BLaER1 treated with 17β-estradiol and CSF1 and Interleukin-3, amounts not matched to agents 10 nM and 100 nM (cell line): Measurements from ENCODE around the gene PLPPR4.
A peak's percentile ranks its signal among the peaks of the same experiment; 100 is the strongest.
"Not testable (repeated sequence)": the region's sequence is repeated elsewhere in the genome, so short reads cannot be mapped to it uniquely, and the experiment has no call there.

Experiments used
- H3K27ac ChIP-seq, 11 experiments: shearing (Covaris generic); formaldehyde crosslinking; 2 replicates each; pipeline ENCODE4 v1.8.1; 2022
- H3K27me3 ChIP-seq, 11 experiments: shearing (Covaris generic); formaldehyde crosslinking; 2 replicates each; pipeline ENCODE4 v1.8.1; 2022
- H3K36me3 ChIP-seq, 11 experiments: shearing (Covaris generic); formaldehyde crosslinking; 2 replicates each; pipeline ENCODE4 v1.8.1; 2022
- H3K4me1 ChIP-seq, 10 experiments: shearing (Covaris generic); formaldehyde crosslinking; 2 replicates each; pipeline ENCODE4 v1.8.1; 2022
- H3K4me2 ChIP-seq, 11 experiments: shearing (Covaris generic); formaldehyde crosslinking; 2 replicates each; pipeline ENCODE4 v1.8.1; 2022
- H3K4me3 ChIP-seq, 10 experiments: shearing (Covaris generic); formaldehyde crosslinking; 2 replicates each; pipeline ENCODE4 v1.8.1; 2022
- H3K9ac ChIP-seq, 11 experiments: shearing (Covaris generic); formaldehyde crosslinking; 2 replicates each; pipeline ENCODE4 v1.8.1; 2022
- H3K9me3 ChIP-seq, 11 experiments: shearing (Covaris generic); formaldehyde crosslinking; replicated peaks in 1 of 11; 2 replicates each; pipeline ENCODE4 v1.8.1; 2022
- H4K20me1 ChIP-seq, 11 experiments: shearing (Covaris generic); formaldehyde crosslinking; 2 replicates each; pipeline ENCODE4 v1.8.1; 2022
- Cebpa-rat ChIP-seq, 11 experiments: shearing (Covaris generic); IDR thresholded peaks; 2 replicates each; pipeline ENCODE4 v1.8.1; 2022

PLPPR4 gene

GRCh38 chr1:99232172-99232571, 32.1 kb upstream of the PLPPR4 start:
- no peak overlapping the region for H3K9ac ChIP-seq
- H3K4me2 ChIP-seq, result 0 out of 22 replicates have a peak overlapping the region, but pooled peaks of 1 of the 11 experiments have one; percentile 1
- no peak for TF ChIP-seq Cebpa-rat (IDR thresholded peaks at IDR 0.05)
- no peaks in the 10 kb centered on the region for H3K27me3 ChIP-seq
- no peak overlapping the region for H3K4me3 ChIP-seq
- H3K27ac ChIP-seq, result no peak overlapping the region
- H4K20me1 ChIP-seq, result no peaks in the 10 kb centered on the region
- H3K9me3 ChIP-seq, result no peaks in the 10 kb centered on the region
- H3K4me1 ChIP-seq, result peaks cover 0 to 8% (median 0%) of the 10 kb centered on the region in 10 experiments; a peak in 1 of 20 replicates
- no peaks in the 10 kb centered on the region for H3K36me3 ChIP-seq

GRCh38 chr1:99233446-99233845, 30.8 kb upstream of the PLPPR4 start:
- TF ChIP-seq Cebpa-rat (IDR thresholded peaks at IDR 0.05), result no peak
- no peaks in the 10 kb centered on the region for H4K20me1 ChIP-seq

GRCh38 chr1:99236756-99237155, 27.5 kb upstream of the PLPPR4 start:
- Histone ChIP-seq H3K36me3 (no peaks in the 10 kb centered on the region), H3K9me3 (no peaks in the 10 kb centered on the region), H3K4me2 (peak overlapping the region in 1 of 11 experiments; percentile 5; a peak in 2 of 22 replicates), H3K4me3 (no peak overlapping the region), H3K4me1 (peaks cover 0 to 10% (median 0%) of the 10 kb centered on the region in 10 experiments; a peak in 1 of 20 replicates), H4K20me1 (no peaks in the 10 kb centered on the region), H3K27me3 (no peaks in the 10 kb centered on the region), H3K27ac (peak overlapping the region in 1 of 11 experiments; percentile 40; a peak in 2 of 22 replicates), H3K9ac (no peak overlapping the region)
- no peak for TF ChIP-seq Cebpa-rat (IDR thresholded peaks at IDR 0.05)

More at GRCh38 chr1:99233446-99233845, 30.8 kb upstream of the PLPPR4 start:
- H3K4me1 ChIP-seq, result peaks cover 0 to 10% (median 0%) of the 10 kb centered on the region in 10 experiments; a peak in 1 of 20 replicates
- no peaks in the 10 kb centered on the region for H3K27me3 ChIP-seq
- no peak overlapping the region for H3K9ac ChIP-seq
- H3K4me3 ChIP-seq, result no peak overlapping the region
- H3K27ac ChIP-seq, result no peak overlapping the region
- H3K36me3 ChIP-seq, result no peaks in the 10 kb centered on the region
- H3K9me3 ChIP-seq, result no peaks in the 10 kb centered on the region
- H3K4me2 ChIP-seq, result no peak overlapping the region

- Histone ChIP-seq H3K36me3 (no peaks in the 10 kb centered on the region), H3K4me3 (no peak overlapping the region), H3K9ac (no peak overlapping the region), H3K27ac (no peak overlapping the region), H3K27me3 (no peaks in the 10 kb centered on the region), H3K4me1 (peaks cover 0 to 10% (median 0%) of the 10 kb centered on the region in 10 experiments; a peak in 1 of 20 replicates), H3K9me3 (no peaks in the 10 kb centered on the region), H3K4me2 (no peak overlapping the region), H4K20me1 (no peaks in the 10 kb centered on the region)
- no peak for TF ChIP-seq Cebpa-rat (IDR thresholded peaks at IDR 0.05)
Measured at GRCh38 chr1:99239690-99240089, 24.6 kb upstream of the PLPPR4 start.

GRCh38 chr1:99240621-99241020, 23.7 kb upstream of the PLPPR4 start:
- H3K4me1 ChIP-seq, result peaks cover 0 to 10% (median 0%) of the 10 kb centered on the region in 10 experiments; a peak in 1 of 20 replicates
- H4K20me1 ChIP-seq, result no peaks in the 10 kb centered on the region
- no peak overlapping the region for H3K4me3 ChIP-seq
- no peak overlapping the region for H3K27ac ChIP-seq
- no peaks in the 10 kb centered on the region for H3K36me3 ChIP-seq
- TF ChIP-seq Cebpa-rat (IDR thresholded peaks at IDR 0.05), result no peak
- no peaks in the 10 kb centered on the region for H3K9me3 ChIP-seq
- H3K4me2 ChIP-seq, result no peak overlapping the region
- H3K9ac ChIP-seq, result no peak overlapping the region
- H3K27me3 ChIP-seq, result no peaks in the 10 kb centered on the region

- Histone ChIP-seq H3K9ac (no peak overlapping the region), H3K27me3 (no peaks in the 10 kb centered on the region)
- TF ChIP-seq Cebpa-rat (IDR thresholded peaks at IDR 0.05), result no peak
Measured at GRCh38 chr1:99246152-99246551, 18.1 kb upstream of the PLPPR4 start.

GRCh38 chr1:99247199-99247598, 17.1 kb upstream of the PLPPR4 start:
- Histone ChIP-seq H3K4me3 (no peak overlapping the region), H3K9ac (no peak overlapping the region), H3K27me3 (no peaks in the 10 kb centered on the region), H3K4me2 (no peak overlapping the region), H3K27ac (no peak overlapping the region), H3K36me3 (no peaks in the 10 kb centered on the region), H3K9me3 (peaks cover 0 to 9% (median 0%) of the 10 kb centered on the region in 11 experiments; a peak in 6 of 22 replicates), H3K4me1 (no peaks in the 10 kb centered on the region), H4K20me1 (no peaks in the 10 kb centered on the region)
- TF ChIP-seq Cebpa-rat (IDR thresholded peaks at IDR 0.05), result no peak

More at GRCh38 chr1:99246152-99246551, 18.1 kb upstream of the PLPPR4 start:
- Histone ChIP-seq H3K4me3 (no peak overlapping the region), H3K36me3 (no peaks in the 10 kb centered on the region), H3K9me3 (peaks cover 0 to 9% (median 0%) of the 10 kb centered on the region in 11 experiments; a peak in 6 of 22 replicates), H4K20me1 (no peaks in the 10 kb centered on the region), H3K4me1 (no peaks in the 10 kb centered on the region), H3K4me2 (no peak overlapping the region), H3K27ac (no peak overlapping the region)

- peaks cover 0 to 9% (median 0%) of the 10 kb centered on the region in 11 experiments; a peak in 6 of 22 replicates for H3K9me3 ChIP-seq
- no peak overlapping the region for H3K27ac ChIP-seq
- no peaks in the 10 kb centered on the region for H3K36me3 ChIP-seq
- no peaks in the 10 kb centered on the region for H3K4me1 ChIP-seq
- H3K4me2 ChIP-seq, result no peak overlapping the region
- peak in 3 of 11 experiments; percentile 14 to 20 (median 15); a peak in 1 of 22 replicates for TF ChIP-seq Cebpa-rat (IDR thresholded peaks at IDR 0.05)
- no peaks in the 10 kb centered on the region for H4K20me1 ChIP-seq
- no peak overlapping the region for H3K9ac ChIP-seq
- H3K27me3 ChIP-seq, result no peaks in the 10 kb centered on the region
- H3K4me3 ChIP-seq, result no peak overlapping the region
Measured at GRCh38 chr1:99250728-99251127, 13.6 kb upstream of the PLPPR4 start.

GRCh38 chr1:99251308-99251707, 13.0 kb upstream of the PLPPR4 start:
- Histone ChIP-seq H3K4me3 (no peak overlapping the region), H3K27me3 (no peaks in the 10 kb centered on the region), H3K36me3 (no peaks in the 10 kb centered on the region), H4K20me1 (no peaks in the 10 kb centered on the region), H3K9me3 (peaks cover 0 to 3% (median 0%) of the 10 kb centered on the region in 11 experiments; a peak in 6 of 22 replicates), H3K9ac (no peak overlapping the region), H3K4me1 (no peaks in the 10 kb centered on the region), H3K4me2 (no peak overlapping the region), H3K27ac (no peak overlapping the region)
- TF ChIP-seq Cebpa-rat (IDR thresholded peaks at IDR 0.05), result no peak

- no peak for TF ChIP-seq Cebpa-rat (IDR thresholded peaks at IDR 0.05)
- no peak overlapping the region for H3K4me3 ChIP-seq
- H3K9ac ChIP-seq, result no peak overlapping the region
- no peaks in the 10 kb centered on the region for H3K27me3 ChIP-seq
- no peak overlapping the region for H3K4me2 ChIP-seq
- H3K4me1 ChIP-seq, result no peaks in the 10 kb centered on the region
- H4K20me1 ChIP-seq, result no peaks in the 10 kb centered on the region
- H3K9me3 ChIP-seq, result no peaks in the 10 kb centered on the region
- H3K27ac ChIP-seq, result no peak overlapping the region
- no peaks in the 10 kb centered on the region for H3K36me3 ChIP-seq
Measured at GRCh38 chr1:99252630-99253029, 11.7 kb upstream of the PLPPR4 start.

- H3K4me1 ChIP-seq, H3K27ac ChIP-seq, H3K9me3 ChIP-seq, H3K4me2 ChIP-seq, H4K20me1 ChIP-seq, H3K9ac ChIP-seq, H3K36me3 ChIP-seq, H3K27me3 ChIP-seq, H3K4me3 ChIP-seq: not testable (repeated sequence)
Measured at GRCh38 chr1:99260402-99260801, 3.9 kb upstream of the PLPPR4 start.
